Neural progenitor cell (in vitro differentiated cells): ENCODE measurements around the gene TBC1D14.

ENCODE experiments used
- EZH2 ChIP-seq: fragments of 200-600 bp; sonication (generic); IDR thresholded peaks from 2 replicates; pipeline ENCODE4 v1.6.1; 2017; ENCODE audit warnings: antibody characterized with exemption, mild to moderate bottlenecking, moderate library complexity
- EZH2phosphoT487 ChIP-seq: fragments of 200-600 bp; sonication (generic); IDR thresholded peaks from 2 replicates; pipeline ENCODE4 v1.6.1; 2017; ENCODE audit warnings: antibody characterized with exemption
- TF ChIP-seq, protein P1 (sequence below): fragments of 200-600 bp; sonication (generic); IDR thresholded peaks from 2 replicates; pipeline ENCODE4 v1.5.1; 2017; ENCODE audit warnings: antibody characterized with exemption, mild to moderate bottlenecking

GRCh38 chr4:6956087-6956433 is 46.4 kb downstream of the TBC1D14 start:
- TF ChIP-seq, protein P1, sequence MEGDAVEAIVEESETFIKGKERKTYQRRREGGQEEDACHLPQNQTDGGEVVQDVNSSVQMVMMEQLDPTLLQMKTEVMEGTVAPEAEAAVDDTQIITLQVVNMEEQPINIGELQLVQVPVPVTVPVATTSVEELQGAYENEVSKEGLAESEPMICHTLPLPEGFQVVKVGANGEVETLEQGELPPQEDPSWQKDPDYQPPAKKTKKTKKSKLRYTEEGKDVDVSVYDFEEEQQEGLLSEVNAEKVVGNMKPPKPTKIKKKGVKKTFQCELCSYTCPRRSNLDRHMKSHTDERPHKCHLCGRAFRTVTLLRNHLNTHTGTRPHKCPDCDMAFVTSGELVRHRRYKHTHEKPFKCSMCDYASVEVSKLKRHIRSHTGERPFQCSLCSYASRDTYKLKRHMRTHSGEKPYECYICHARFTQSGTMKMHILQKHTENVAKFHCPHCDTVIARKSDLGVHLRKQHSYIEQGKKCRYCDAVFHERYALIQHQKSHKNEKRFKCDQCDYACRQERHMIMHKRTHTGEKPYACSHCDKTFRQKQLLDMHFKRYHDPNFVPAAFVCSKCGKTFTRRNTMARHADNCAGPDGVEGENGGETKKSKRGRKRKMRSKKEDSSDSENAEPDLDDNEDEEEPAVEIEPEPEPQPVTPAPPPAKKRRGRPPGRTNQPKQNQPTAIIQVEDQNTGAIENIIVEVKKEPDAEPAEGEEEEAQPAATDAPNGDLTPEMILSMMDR: no peak
- no peak for TF ChIP-seq EZH2
- no peak for TF ChIP-seq EZH2phosphoT487
